Measurements from ENCODE around the gene PARD3B. TPM values are rescaled to one million over a fixed set of nuclear protein-coding genes. Genes with fewer than 3 reads are reported as not detected.

Gene PARD3B
- total RNA-seq, 1 experiment from 2014 or later: 7.6 TPM

DNA sequence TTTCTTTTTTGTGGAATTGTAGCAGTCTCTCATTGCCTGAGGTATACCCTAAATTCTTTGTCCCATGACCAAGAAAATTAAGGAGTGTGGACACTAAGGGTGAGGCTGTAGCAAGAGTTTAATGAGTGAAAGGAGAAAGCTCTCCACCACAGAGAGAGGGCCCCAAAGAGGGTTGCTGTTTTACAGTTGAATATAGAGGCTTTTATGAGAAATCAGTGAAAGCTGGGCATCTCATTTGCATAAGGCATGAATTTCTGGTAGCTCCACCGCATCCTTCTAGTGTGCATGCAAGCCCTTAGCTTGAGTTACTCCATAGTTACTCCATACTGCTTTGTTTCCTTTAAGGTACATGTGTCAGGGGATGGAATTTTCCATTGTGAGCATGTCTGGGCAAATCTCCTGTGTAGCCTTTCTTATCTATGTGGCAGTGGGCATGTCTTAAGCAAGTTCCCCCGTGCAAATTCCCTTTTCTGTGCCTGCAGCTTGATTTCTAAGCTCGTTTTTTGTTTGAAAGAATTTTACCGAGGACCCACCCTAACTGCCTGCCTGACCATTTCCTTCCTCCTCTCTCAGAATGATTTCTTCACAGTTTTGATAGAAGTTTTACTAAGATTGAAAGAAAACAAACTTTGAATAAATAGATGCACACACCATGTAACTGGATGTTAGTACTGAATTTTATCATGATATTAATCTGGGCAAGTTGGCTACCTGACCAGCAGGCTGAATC, 218.9 kb downstream of the PARD3B start:
- CTCF ChIA-PET: no interaction called here
- no peak overlapping the region for H3K4me3 ChIP-seq (ENCODE audit: low read depth, low read length, poor library complexity, severe bottlenecking)
- H3K4me1 ChIP-seq (ENCODE audit: insufficient read depth, low read length, poor library complexity, severe bottlenecking): no peaks in the 10 kb centered on the region
- no TSS peak for BruUV-seq (replicated peaks)
- no peak for DNase-seq (ENCODE audit: low spot score)
- no peak overlapping the region for H3K27ac ChIP-seq (ENCODE audit: low read depth, low read length, poor library complexity, severe bottlenecking)
- POLR2A ChIA-PET (ENCODE audit: low non-redundant PET): no interaction called here
- no peak for TF ChIP-seq EZH2 (IDR thresholded peaks at IDR 0.05; ENCODE audit: borderline replicate concordance, low read depth, low read length, poor library complexity, severe bottlenecking)
- TF ChIP-seq, protein P1, sequence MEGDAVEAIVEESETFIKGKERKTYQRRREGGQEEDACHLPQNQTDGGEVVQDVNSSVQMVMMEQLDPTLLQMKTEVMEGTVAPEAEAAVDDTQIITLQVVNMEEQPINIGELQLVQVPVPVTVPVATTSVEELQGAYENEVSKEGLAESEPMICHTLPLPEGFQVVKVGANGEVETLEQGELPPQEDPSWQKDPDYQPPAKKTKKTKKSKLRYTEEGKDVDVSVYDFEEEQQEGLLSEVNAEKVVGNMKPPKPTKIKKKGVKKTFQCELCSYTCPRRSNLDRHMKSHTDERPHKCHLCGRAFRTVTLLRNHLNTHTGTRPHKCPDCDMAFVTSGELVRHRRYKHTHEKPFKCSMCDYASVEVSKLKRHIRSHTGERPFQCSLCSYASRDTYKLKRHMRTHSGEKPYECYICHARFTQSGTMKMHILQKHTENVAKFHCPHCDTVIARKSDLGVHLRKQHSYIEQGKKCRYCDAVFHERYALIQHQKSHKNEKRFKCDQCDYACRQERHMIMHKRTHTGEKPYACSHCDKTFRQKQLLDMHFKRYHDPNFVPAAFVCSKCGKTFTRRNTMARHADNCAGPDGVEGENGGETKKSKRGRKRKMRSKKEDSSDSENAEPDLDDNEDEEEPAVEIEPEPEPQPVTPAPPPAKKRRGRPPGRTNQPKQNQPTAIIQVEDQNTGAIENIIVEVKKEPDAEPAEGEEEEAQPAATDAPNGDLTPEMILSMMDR (conservative IDR thresholded peaks at IDR 0.05; ENCODE audit: low read depth, low read length): no peak
- H3K27me3 ChIP-seq (replicated peaks; ENCODE audit: insufficient read depth, low read depth, low read length, poor library complexity): no peaks in the 10 kb centered on the region
- intact Hi-C loops (cut with micrococcal nuclease; ENCODE audit: unreplicated experiment): no loop called here
- no peaks in the 10 kb centered on the region for H3K36me3 ChIP-seq (ENCODE audit: insufficient read depth, low read length, poor library complexity, severe bottlenecking)
- H3K9me3 ChIP-seq (ENCODE audit: low read depth, low read length, poor library complexity, severe bottlenecking): peaks cover 14% of the 10 kb centered on the region

- ChIA-PET POLR2A (ENCODE audit: low non-redundant PET) (no interaction called here), CTCF (no interaction called here)
- no peak overlapping the region for H3K4me3 ChIP-seq (ENCODE audit: low read depth, low read length, poor library complexity, severe bottlenecking)
- intact Hi-C loops (cut with micrococcal nuclease; ENCODE audit: unreplicated experiment): no loop called here
- no peaks in the 10 kb centered on the region for H3K9me3 ChIP-seq (ENCODE audit: low read depth, low read length, poor library complexity, severe bottlenecking)
- H3K36me3 ChIP-seq (ENCODE audit: insufficient read depth, low read length, poor library complexity, severe bottlenecking): no peaks in the 10 kb centered on the region
- no TSS peak for BruUV-seq (replicated peaks)
- TF ChIP-seq, protein P1 (conservative IDR thresholded peaks at IDR 0.05; ENCODE audit: low read depth, low read length): no peak
- TF ChIP-seq EZH2 (IDR thresholded peaks at IDR 0.05; ENCODE audit: borderline replicate concordance, low read depth, low read length, poor library complexity, severe bottlenecking): no peak
- H3K4me1 ChIP-seq (ENCODE audit: insufficient read depth, low read length, poor library complexity, severe bottlenecking): no peaks in the 10 kb centered on the region
- no peak for DNase-seq (ENCODE audit: low spot score)
- H3K27me3 ChIP-seq (replicated peaks; ENCODE audit: insufficient read depth, low read depth, low read length, poor library complexity): no peaks in the 10 kb centered on the region
- no peak overlapping the region for H3K27ac ChIP-seq (ENCODE audit: low read depth, low read length, poor library complexity, severe bottlenecking)
Measured at GRCh38 chr2:204770735-204771134, 225.5 kb downstream of the PARD3B start.

- BruUV-seq (replicated peaks): no TSS peak
Measured at GRCh38 chr2:204771721-204772120, 226.4 kb downstream of the PARD3B start.

More at GRCh38 chr2:204771721-204772120, 226.4 kb downstream of the PARD3B start:
- Histone ChIP-seq H3K4me3 (ENCODE audit: low read depth, low read length, poor library complexity, severe bottlenecking) (no peak overlapping the region), H3K27me3 (replicated peaks; ENCODE audit: insufficient read depth, low read depth, low read length, poor library complexity) (no peaks in the 10 kb centered on the region), H3K36me3 (ENCODE audit: insufficient read depth, low read length, poor library complexity, severe bottlenecking) (no peaks in the 10 kb centered on the region), H3K9me3 (ENCODE audit: low read depth, low read length, poor library complexity, severe bottlenecking) (no peaks in the 10 kb centered on the region), H3K27ac (ENCODE audit: low read depth, low read length, poor library complexity, severe bottlenecking) (no peak overlapping the region), H3K4me1 (ENCODE audit: insufficient read depth, low read length, poor library complexity, severe bottlenecking) (no peaks in the 10 kb centered on the region)
- TF ChIP-seq, protein P1 (conservative IDR thresholded peaks at IDR 0.05; ENCODE audit: low read depth, low read length): no peak
- TF ChIP-seq EZH2 (IDR thresholded peaks at IDR 0.05; ENCODE audit: borderline replicate concordance, low read depth, low read length, poor library complexity, severe bottlenecking): no peak
- POLR2A ChIA-PET (ENCODE audit: low non-redundant PET): no interaction called here
- intact Hi-C loops (cut with micrococcal nuclease; ENCODE audit: unreplicated experiment): no loop called here
- no peak for DNase-seq (ENCODE audit: low spot score)
- CTCF ChIA-PET: no interaction called here

All from A673 (cell line).